ENCODE data around the gene PLA2G12A.

PLA2G12A gene

GRCh38 chr4:109729718-109730618 lies at the start of gene PLA2G12A:
TSS of gene PLA2G12A (minus strand) at chr4:109730070. CDS start at chr4:109729809, 261 bp downstream.
- peak within 1 kb of the TSS; percentile 91 to 95 for H3K4me3 Mint-ChIP-seq
- H3K9me3 Mint-ChIP-seq, result no peaks in the 10 kb centered on the region
- ATAC-seq (peak; percentile 93), DNase-seq (peak; percentile 79 to 82)
- H3K4me1 Mint-ChIP-seq, result peaks cover 30% of the 10 kb centered on the region
- H3K27ac Mint-ChIP-seq, result peak within 1 kb of the TSS; percentile 77 to 91
- H3K27me3 Mint-ChIP-seq, result no peaks in the 10 kb centered on the region

- Mint-ChIP-seq H3K4me3 (no peak overlapping the region), H3K27me3 (peaks cover 22% of the 10 kb centered on the region), H3K4me1 (peaks cover 10% of the 10 kb centered on the region), H3K27ac (no peak overlapping the region), H3K9me3 (no peaks in the 10 kb centered on the region)
- DNase-seq (no peak), ATAC-seq (no peak)
These were observed 35.0 kb upstream of the PLA2G12A start for GRCh38 chr4:109764789-109765402.

- Mint-ChIP-seq H3K4me1 (peaks cover 10% of the 10 kb centered on the region), H3K27ac (no peak overlapping the region)
These were observed 34.5 kb upstream of the PLA2G12A start for GRCh38 chr4:109764376-109764775.

GRCh38 chr4:109760682-109761081 lies 30.8 kb upstream of the PLA2G12A start:
- Mint-ChIP-seq H3K27me3 (peaks cover 6% of the 10 kb centered on the region), H3K9me3 (no peaks in the 10 kb centered on the region), H3K4me1 (peaks cover 10% of the 10 kb centered on the region), H3K4me3 (no peak overlapping the region), H3K27ac (no peak overlapping the region)
- ATAC-seq (peak; percentile 85), DNase-seq (no peak)

More at GRCh38 chr4:109764376-109764775, 34.5 kb upstream of the PLA2G12A start:
- ATAC-seq, result no peak
- H3K9me3 Mint-ChIP-seq, result no peaks in the 10 kb centered on the region
- no peak for DNase-seq
- H3K4me3 Mint-ChIP-seq, result no peak overlapping the region
- H3K27me3 Mint-ChIP-seq, result peaks cover 17% of the 10 kb centered on the region

- Mint-ChIP-seq H3K4me3 (no peak overlapping the region), H3K27me3 (no peaks in the 10 kb centered on the region), H3K27ac (no peak overlapping the region), H3K9me3 (no peaks in the 10 kb centered on the region), H3K4me1 (peaks cover 4% of the 10 kb centered on the region)
- DNase-seq (no peak), ATAC-seq (no peak)
These were observed 25.8 kb upstream of the PLA2G12A start for GRCh38 chr4:109755656-109756055.

GRCh38 chr4:109754093-109754857 lies 24.4 kb upstream of the PLA2G12A start:
- DNase-seq (peak in 1 of 2 donors; percentile 17), ATAC-seq (peak; percentile 92)
- Mint-ChIP-seq H3K4me1 (no peaks in the 10 kb centered on the region), H3K9me3 (no peaks in the 10 kb centered on the region), H3K27me3 (no peaks in the 10 kb centered on the region), H3K4me3 (no peak overlapping the region), H3K27ac (no peak overlapping the region)

GRCh38 chr4:109752525-109752924 lies 22.7 kb upstream of the PLA2G12A start:
- H3K27ac Mint-ChIP-seq, result no peak overlapping the region

GRCh38 chr4:109751852-109752251 lies 22.0 kb upstream of the PLA2G12A start:
- Mint-ChIP-seq H3K4me3 (no peak overlapping the region), H3K4me1 (no peaks in the 10 kb centered on the region), H3K27me3 (no peaks in the 10 kb centered on the region), H3K9me3 (no peaks in the 10 kb centered on the region), H3K27ac (no peak overlapping the region)
- ATAC-seq (no peak), DNase-seq (no peak)

More at GRCh38 chr4:109752525-109752924, 22.7 kb upstream of the PLA2G12A start:
- ATAC-seq (peak; percentile 52), DNase-seq (no peak)
- no peaks in the 10 kb centered on the region for H3K9me3 Mint-ChIP-seq
- H3K4me1 Mint-ChIP-seq, result no peaks in the 10 kb centered on the region
- H3K27me3 Mint-ChIP-seq, result no peaks in the 10 kb centered on the region
- no peak overlapping the region for H3K4me3 Mint-ChIP-seq

GRCh38 chr4:109750652-109751244 lies 20.9 kb upstream of the PLA2G12A start:
- Mint-ChIP-seq H3K27me3 (no peaks in the 10 kb centered on the region), H3K27ac (no peak overlapping the region), H3K9me3 (no peaks in the 10 kb centered on the region), H3K4me1 (no peaks in the 10 kb centered on the region), H3K4me3 (no peak overlapping the region)
- ATAC-seq (no peak), DNase-seq (no peak)

- Mint-ChIP-seq H3K4me1 (no peaks in the 10 kb centered on the region), H3K27me3 (no peaks in the 10 kb centered on the region), H3K4me3 (no peak overlapping the region), H3K27ac (no peak overlapping the region), H3K9me3 (no peaks in the 10 kb centered on the region)
- ATAC-seq, result no peak
- no peak for DNase-seq
These were observed 19.7 kb upstream of the PLA2G12A start for GRCh38 chr4:109749388-109750082.

GRCh38 chr4:109748114-109748513 lies 18.2 kb upstream of the PLA2G12A start:
- Mint-ChIP-seq H3K9me3 (no peaks in the 10 kb centered on the region), H3K27me3 (no peaks in the 10 kb centered on the region), H3K4me3 (no peak overlapping the region), H3K27ac (no peak overlapping the region), H3K4me1 (no peaks in the 10 kb centered on the region)
- ATAC-seq (no peak), DNase-seq (no peak)

GRCh38 chr4:109746728-109747127 lies 16.9 kb upstream of the PLA2G12A start:
- ATAC-seq (no peak), DNase-seq (no peak)
- Mint-ChIP-seq H3K27ac (no peak overlapping the region), H3K4me3 (no peak overlapping the region), H3K4me1 (no peaks in the 10 kb centered on the region), H3K27me3 (no peaks in the 10 kb centered on the region), H3K9me3 (no peaks in the 10 kb centered on the region)

GRCh38 chr4:109745830-109746229 lies 16.0 kb upstream of the PLA2G12A start:
- H3K27ac Mint-ChIP-seq, result no peak overlapping the region

GRCh38 chr4:109739547-109739946 lies 9.7 kb upstream of the PLA2G12A start:
- no peaks in the 10 kb centered on the region for H3K9me3 Mint-ChIP-seq
- H3K27ac Mint-ChIP-seq, result no peak overlapping the region
- no peak overlapping the region for H3K4me3 Mint-ChIP-seq
- no peak for ATAC-seq
- H3K4me1 Mint-ChIP-seq, result no peaks in the 10 kb centered on the region
- H3K27me3 Mint-ChIP-seq, result no peaks in the 10 kb centered on the region
- DNase-seq, result no peak

More at GRCh38 chr4:109745830-109746229, 16.0 kb upstream of the PLA2G12A start:
- DNase-seq (no peak), ATAC-seq (no peak)
- Mint-ChIP-seq H3K9me3 (no peaks in the 10 kb centered on the region), H3K4me3 (no peak overlapping the region), H3K4me1 (no peaks in the 10 kb centered on the region), H3K27me3 (no peaks in the 10 kb centered on the region)
